ENCODE data around the gene SPAG16.
"Not testable (repeated sequence)": the region's sequence is repeated elsewhere in the genome, so short reads cannot be mapped to it uniquely, and the experiment has no call there.

Gene SPAG16

GRCh38 chr2:213710164-213710563, 425.9 kb downstream of the SPAG16 start:
- DNase-seq, result no peak

- not testable (repeated sequence) for DNase-seq
Measured at GRCh38 chr2:213718411-213718810, 434.1 kb downstream of the SPAG16 start.

- no peak for DNase-seq
Measured at GRCh38 chr2:213722565-213722964, 438.3 kb downstream of the SPAG16 start.

- DNase-seq, result no peak
Measured at GRCh38 chr2:213723041-213723560, 438.8 kb downstream of the SPAG16 start.

- no peak for DNase-seq
Measured at GRCh38 chr2:213723707-213724106, 439.4 kb downstream of the SPAG16 start.

GRCh38 chr2:213726101-213726500, 441.8 kb downstream of the SPAG16 start:
- DNase-seq, result no peak

- DNase-seq, result no peak
Measured at GRCh38 chr2:213733893-213734292, 449.6 kb downstream of the SPAG16 start.

- DNase-seq, result no peak
Measured at GRCh38 chr2:213740453-213740852, 456.2 kb downstream of the SPAG16 start.

GRCh38 chr2:213751446-213751845, 467.2 kb downstream of the SPAG16 start:
- no peak for DNase-seq

- DNase-seq, result no peak
Measured at GRCh38 chr2:213752575-213752974, 468.3 kb downstream of the SPAG16 start.

GRCh38 chr2:213757525-213757924, 473.3 kb downstream of the SPAG16 start:
- DNase-seq, result no peak

GRCh38 chr2:213763354-213763753, 479.1 kb downstream of the SPAG16 start:
- DNase-seq, result no peak

- no peak for DNase-seq
Measured at GRCh38 chr2:213763963-213764362, 479.7 kb downstream of the SPAG16 start.

GRCh38 chr2:213764849-213765248, 480.6 kb downstream of the SPAG16 start:
- peak; percentile 3 for DNase-seq

GRCh38 chr2:213766062-213766461, 481.8 kb downstream of the SPAG16 start:
- no peak for DNase-seq

GRCh38 chr2:213766465-213766901, 482.2 kb downstream of the SPAG16 start:
- no peak for DNase-seq

GRCh38 chr2:213787869-213788268, 503.6 kb downstream of the SPAG16 start:
- DNase-seq, result no peak

- DNase-seq, result no peak
Measured at GRCh38 chr2:213789940-213790339, 505.7 kb downstream of the SPAG16 start.

GRCh38 chr2:213792045-213792444, 507.8 kb downstream of the SPAG16 start:
- DNase-seq, result no peak

- no peak for DNase-seq
Measured at GRCh38 chr2:213806125-213806726, 522.0 kb downstream of the SPAG16 start.

GRCh38 chr2:213816583-213816982, 532.3 kb downstream of the SPAG16 start:
- no peak for DNase-seq

GRCh38 chr2:213818436-213818835, 534.2 kb downstream of the SPAG16 start:
- no peak for DNase-seq

- DNase-seq, result peak; percentile 18
Measured at GRCh38 chr2:213834331-213834730, 550.1 kb downstream of the SPAG16 start.

GRCh38 chr2:213834746-213835145, 550.5 kb downstream of the SPAG16 start:
- no peak for DNase-seq

- no peak for DNase-seq
Measured at GRCh38 chr2:213846856-213847255, 562.6 kb downstream of the SPAG16 start.

All from T1000 (cell line).